Measurements from ENCODE around the gene SORBS2. TPM values are rescaled to one million over a fixed set of nuclear protein-coding genes. Genes with fewer than 3 reads are reported as not detected.

The SORBS2 gene
- total and polyA plus RNA-seq, 7 donors: 7.9 to 1,032 (median 849) TPM

DNA sequence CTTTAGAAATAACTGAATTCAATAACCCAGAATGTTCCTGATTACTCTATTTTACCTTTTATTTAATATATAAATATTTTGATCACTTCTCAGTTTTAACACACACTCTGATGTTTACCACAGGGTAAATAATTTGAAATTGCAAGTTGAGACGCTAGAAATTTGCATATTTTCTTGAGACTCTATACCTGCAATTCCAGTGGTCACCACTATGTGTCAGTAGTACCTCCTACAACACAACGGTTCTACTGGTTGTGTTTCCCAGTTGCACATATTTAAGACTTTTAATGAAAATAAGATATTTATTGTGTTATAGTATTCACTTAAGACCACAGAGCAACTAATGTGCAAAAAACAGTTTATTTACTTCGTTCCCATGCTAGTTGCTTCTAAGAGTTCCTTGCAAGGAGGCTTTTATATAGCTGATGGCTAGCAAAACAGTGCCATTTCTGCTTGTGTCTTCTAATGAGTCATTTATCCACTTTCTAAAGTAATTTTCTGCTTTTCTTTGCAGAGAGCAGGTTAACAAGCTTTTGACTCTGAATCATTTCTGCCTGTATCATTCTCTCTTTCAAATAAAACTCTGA is 177.8 kb downstream of the SORBS2 start:
- Histone ChIP-seq H3K36me3 (peaks cover 0 to 38% (median 6%) of the 10 kb centered on the region in 4 donors), H3K4me1 (peaks cover 0 to 10% (median 4%) of the 10 kb centered on the region in 4 donors), H3K27ac (no peak overlapping the region), H3K9me3 (peaks cover 0 to 4% (median 0%) of the 10 kb centered on the region in 4 donors), H3K4me3 (no peak overlapping the region), H3K27me3 (no peaks in the 10 kb centered on the region)
- DNase-seq: no peak
- TF ChIP-seq POLR2AphosphoS5 (IDR thresholded peaks at IDR 0.05) (no peak), POLR2A (IDR thresholded peaks at IDR 0.05) (no peak), EP300 (IDR thresholded peaks at IDR 0.05) (no peak)
- TF ChIP-seq, protein P1, sequence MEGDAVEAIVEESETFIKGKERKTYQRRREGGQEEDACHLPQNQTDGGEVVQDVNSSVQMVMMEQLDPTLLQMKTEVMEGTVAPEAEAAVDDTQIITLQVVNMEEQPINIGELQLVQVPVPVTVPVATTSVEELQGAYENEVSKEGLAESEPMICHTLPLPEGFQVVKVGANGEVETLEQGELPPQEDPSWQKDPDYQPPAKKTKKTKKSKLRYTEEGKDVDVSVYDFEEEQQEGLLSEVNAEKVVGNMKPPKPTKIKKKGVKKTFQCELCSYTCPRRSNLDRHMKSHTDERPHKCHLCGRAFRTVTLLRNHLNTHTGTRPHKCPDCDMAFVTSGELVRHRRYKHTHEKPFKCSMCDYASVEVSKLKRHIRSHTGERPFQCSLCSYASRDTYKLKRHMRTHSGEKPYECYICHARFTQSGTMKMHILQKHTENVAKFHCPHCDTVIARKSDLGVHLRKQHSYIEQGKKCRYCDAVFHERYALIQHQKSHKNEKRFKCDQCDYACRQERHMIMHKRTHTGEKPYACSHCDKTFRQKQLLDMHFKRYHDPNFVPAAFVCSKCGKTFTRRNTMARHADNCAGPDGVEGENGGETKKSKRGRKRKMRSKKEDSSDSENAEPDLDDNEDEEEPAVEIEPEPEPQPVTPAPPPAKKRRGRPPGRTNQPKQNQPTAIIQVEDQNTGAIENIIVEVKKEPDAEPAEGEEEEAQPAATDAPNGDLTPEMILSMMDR (IDR thresholded peaks at IDR 0.05): peak in 2 of 4 experiments; percentile 47 to 53
- intact Hi-C loops (cut with DNase I): no loop called here
- WGBS, 2 donors: 67 to 75% methylated on average over 3 of the region's 3 CpGs

DNA sequence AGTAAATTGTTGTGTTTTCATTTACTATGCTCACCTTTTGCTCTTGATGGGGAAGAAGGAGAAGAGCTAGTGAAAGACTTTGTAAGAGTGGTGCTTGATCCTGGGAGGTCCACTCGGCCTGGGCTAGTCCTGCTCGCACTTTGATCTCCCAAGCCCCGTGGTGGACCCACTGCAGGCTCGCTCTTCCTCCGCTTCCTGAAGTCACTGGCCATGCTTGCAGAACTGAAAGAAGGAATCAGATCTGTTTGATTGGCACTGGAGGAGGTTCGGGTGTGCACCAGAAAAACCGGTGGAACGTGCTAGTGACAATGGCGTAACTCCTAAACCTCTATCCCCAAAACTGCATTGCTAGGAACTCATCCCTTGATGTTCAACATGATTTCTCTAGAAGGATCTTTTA is 185.2 kb downstream of the SORBS2 start:
- no peak for DNase-seq
- intact Hi-C loops (cut with DNase I): no loop called here
- no peak overlapping the region for H3K4me3 ChIP-seq
- H3K27me3 ChIP-seq: no peaks in the 10 kb centered on the region
- H3K36me3 ChIP-seq: peaks cover 9 to 97% (median 44%) of the 10 kb centered on the region in 4 donors
- no peak overlapping the region for H3K27ac ChIP-seq
- 94 to 95% methylated on average over 9 of the region's 9 CpGs for WGBS, 2 donors
- H3K4me1 ChIP-seq: no peaks in the 10 kb centered on the region
- TF ChIP-seq EP300 (IDR thresholded peaks at IDR 0.05) (no peak), POLR2A (IDR thresholded peaks at IDR 0.05) (no peak)
- no peaks in the 10 kb centered on the region for H3K9me3 ChIP-seq

DNA sequence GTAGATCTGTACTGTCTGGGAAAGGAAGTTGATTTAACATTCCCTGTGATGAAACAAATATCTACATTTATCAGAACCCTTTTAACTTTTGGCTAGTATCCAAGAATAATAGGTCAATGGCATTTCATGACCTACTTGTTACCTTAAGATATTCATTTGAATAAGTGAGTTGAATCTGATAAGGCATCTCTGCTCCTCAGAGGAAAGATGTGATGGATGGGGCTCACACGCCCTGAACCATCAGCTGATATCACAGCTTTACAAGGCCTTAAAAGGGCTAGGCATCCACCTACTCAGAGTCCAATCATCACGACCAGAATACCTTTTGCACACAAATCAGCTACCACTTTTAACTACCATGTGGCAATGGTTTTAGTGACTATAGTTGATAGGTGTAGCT is 186.5 kb downstream of the SORBS2 start:
- Histone ChIP-seq H3K27me3 (no peaks in the 10 kb centered on the region), H3K4me1 (no peaks in the 10 kb centered on the region), H3K27ac (peak overlapping the region in 1 of 4 donors; percentile 5), H3K36me3 (peaks cover 9 to 99% (median 45%) of the 10 kb centered on the region in 4 donors), H3K4me3 (no peak overlapping the region), H3K9me3 (no peaks in the 10 kb centered on the region)
- intact Hi-C loops (cut with DNase I): no loop called here
- TF ChIP-seq POLR2AphosphoS5 (IDR thresholded peaks at IDR 0.05) (no peak), POLR2A (IDR thresholded peaks at IDR 0.05) (no peak), EP300 (IDR thresholded peaks at IDR 0.05) (no peak)
- TF ChIP-seq, protein P1 (IDR thresholded peaks at IDR 0.05): no peak
- no peak for DNase-seq
- 55 to 73% methylated on average over 2 of the region's 2 CpGs for WGBS, 2 donors

DNA sequence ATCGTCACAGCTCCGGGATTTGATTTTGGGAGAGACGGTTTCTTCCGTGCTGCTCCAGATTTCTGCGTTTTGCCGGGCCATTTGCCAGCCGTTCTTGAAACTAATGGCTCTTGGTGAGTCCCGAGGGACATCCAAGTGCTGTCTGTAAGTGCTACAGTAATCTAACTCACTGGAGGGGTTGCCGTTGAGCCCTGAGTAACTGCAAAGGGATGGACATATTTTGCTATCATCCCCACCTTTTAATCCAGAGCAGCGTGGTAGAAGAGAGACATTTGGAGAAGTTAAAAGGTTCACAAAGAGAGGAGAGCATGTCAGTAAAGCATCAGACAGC is 187.8 kb downstream of the SORBS2 start:
- Histone ChIP-seq H3K4me3 (no peak overlapping the region), H3K36me3 (peaks cover 19 to 99% (median 50%) of the 10 kb centered on the region in 4 donors)
- intact Hi-C loops (cut with DNase I): no loop called here

DNA sequence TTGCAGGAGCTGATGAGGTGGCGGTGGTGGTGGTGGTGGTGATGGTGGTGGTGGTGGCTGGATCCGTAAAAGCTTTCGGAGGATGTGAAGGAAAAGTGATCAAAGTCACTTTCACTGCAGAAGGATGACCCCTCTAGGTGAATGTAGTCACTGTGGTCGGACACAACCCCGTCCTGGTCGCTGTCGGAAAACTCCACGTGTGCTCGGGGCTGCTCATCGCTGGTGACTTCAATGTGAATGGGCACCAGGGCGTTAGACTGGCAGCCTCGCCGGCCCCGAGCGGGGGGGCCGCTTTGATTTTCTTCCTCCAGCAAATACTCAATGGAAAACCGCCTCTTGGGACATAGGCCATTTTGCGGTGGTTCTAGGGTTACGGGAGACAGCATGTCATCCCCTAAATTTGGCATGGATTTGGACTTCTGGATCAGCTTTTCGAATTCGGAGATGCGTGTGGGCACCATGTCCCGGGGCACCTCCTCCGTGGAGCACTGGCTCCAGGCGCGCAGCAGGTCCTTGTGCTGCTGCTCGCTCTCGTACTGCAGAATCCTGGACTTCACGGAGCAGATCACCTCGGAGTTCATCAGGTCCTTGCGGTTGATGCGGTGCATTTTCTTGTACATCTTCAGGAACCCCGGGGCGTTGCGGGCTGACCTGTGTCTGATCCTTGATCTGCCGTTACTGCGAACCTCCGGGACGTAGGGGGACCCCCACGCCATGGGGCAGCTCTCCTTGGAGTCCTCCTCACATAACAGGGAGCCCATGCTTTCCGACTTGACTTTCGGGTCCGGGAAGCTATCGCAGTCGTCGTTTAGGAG is 188.3 kb downstream of the SORBS2 start:
- intact Hi-C loops (cut with DNase I): no loop called here
- H3K27me3 ChIP-seq: no peaks in the 10 kb centered on the region
- no peaks in the 10 kb centered on the region for H3K4me1 ChIP-seq
- H3K9me3 ChIP-seq: no peaks in the 10 kb centered on the region
- DNase-seq: no peak
- WGBS, 2 donors: 96 to 97% methylated on average over 46 of the region's 46 CpGs
- peaks cover 19 to 99% (median 50%) of the 10 kb centered on the region in 4 donors for H3K36me3 ChIP-seq
- no peak overlapping the region for H3K27ac ChIP-seq
- TF ChIP-seq POLR2AphosphoS5 (IDR thresholded peaks at IDR 0.05) (no peak), POLR2A (IDR thresholded peaks at IDR 0.05) (no peak), EP300 (IDR thresholded peaks at IDR 0.05) (no peak)
- TF ChIP-seq, protein P1 (IDR thresholded peaks at IDR 0.05): no peak
- H3K4me3 ChIP-seq: no peak overlapping the region

More for the DNA sequence above, 187.8 kb downstream of the SORBS2 start:
- 94 to 96% methylated on average over 10 of the region's 10 CpGs for WGBS, 2 donors
- H3K9me3 ChIP-seq: no peaks in the 10 kb centered on the region
- DNase-seq: no peak
- no peak overlapping the region for H3K27ac ChIP-seq
- H3K27me3 ChIP-seq: no peaks in the 10 kb centered on the region
- no peaks in the 10 kb centered on the region for H3K4me1 ChIP-seq
- TF ChIP-seq, protein P1 (IDR thresholded peaks at IDR 0.05): no peak
- TF ChIP-seq EP300 (IDR thresholded peaks at IDR 0.05) (no peak), POLR2A (IDR thresholded peaks at IDR 0.05) (no peak), POLR2AphosphoS5 (IDR thresholded peaks at IDR 0.05) (no peak)
